ENCODE results near the gene PLEKHF1.
"Not testable (repeated sequence)": the region's sequence is repeated elsewhere in the genome, so short reads cannot be mapped to it uniquely, and the experiment has no call there.

Gene PLEKHF1

DNA sequence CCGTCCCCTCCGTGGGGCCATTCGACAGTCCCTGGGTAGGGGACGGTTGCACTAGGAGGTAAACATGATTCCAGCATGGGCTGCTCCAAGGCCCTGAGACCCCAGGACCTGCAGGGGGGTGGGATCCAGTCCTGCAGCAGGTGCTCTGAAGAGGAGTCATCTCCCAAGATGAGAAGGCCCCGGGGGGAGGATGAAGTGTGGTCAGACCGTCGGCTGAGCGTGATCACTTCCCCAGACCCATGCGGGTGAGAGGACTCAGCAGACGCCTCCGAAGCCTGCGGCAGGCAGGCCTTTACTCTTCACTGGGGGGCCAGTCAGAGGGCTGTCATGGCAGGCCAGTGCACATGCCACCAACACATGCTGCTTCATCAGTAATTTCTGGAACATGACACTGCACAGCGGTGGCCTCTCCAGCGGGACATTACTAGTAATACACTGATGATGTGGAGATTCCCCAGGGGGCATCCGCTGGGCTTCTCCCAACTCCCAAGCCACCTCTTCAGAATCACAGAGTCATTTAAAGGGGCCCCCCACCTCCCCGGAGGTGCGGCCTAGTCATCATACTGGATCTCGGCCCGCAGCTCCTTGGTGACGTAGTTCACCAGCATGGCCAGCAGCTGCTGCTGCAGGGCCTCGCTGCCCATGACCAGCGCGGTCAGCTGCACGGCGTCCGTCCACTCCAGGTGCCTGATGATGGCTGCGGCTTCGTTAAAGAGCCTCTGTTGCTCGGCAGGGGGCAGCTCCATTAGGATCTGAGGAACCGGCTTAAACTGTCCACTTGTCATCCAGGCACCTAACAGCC is 37.1 kb downstream of the PLEKHF1 start:
- DNase-seq, result no peak

DNA sequence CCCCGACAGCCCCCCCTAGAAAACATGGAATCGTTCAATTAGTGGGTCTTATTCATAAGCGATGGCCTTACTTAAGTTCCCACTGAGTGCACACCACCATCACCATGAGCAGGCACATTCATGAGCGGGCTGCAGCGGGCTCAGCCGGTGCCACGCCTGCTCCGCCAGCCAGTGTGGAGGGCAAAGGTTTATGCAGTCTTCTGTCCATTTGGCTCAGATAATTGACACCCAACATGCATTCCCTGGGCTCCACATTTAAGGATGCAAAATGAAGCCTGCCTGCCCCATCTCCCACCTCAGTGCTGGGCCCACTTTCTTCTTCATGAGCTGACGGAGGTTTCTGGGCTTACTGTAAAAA is 37.7 kb downstream of the PLEKHF1 start:
- no peak for DNase-seq

DNA sequence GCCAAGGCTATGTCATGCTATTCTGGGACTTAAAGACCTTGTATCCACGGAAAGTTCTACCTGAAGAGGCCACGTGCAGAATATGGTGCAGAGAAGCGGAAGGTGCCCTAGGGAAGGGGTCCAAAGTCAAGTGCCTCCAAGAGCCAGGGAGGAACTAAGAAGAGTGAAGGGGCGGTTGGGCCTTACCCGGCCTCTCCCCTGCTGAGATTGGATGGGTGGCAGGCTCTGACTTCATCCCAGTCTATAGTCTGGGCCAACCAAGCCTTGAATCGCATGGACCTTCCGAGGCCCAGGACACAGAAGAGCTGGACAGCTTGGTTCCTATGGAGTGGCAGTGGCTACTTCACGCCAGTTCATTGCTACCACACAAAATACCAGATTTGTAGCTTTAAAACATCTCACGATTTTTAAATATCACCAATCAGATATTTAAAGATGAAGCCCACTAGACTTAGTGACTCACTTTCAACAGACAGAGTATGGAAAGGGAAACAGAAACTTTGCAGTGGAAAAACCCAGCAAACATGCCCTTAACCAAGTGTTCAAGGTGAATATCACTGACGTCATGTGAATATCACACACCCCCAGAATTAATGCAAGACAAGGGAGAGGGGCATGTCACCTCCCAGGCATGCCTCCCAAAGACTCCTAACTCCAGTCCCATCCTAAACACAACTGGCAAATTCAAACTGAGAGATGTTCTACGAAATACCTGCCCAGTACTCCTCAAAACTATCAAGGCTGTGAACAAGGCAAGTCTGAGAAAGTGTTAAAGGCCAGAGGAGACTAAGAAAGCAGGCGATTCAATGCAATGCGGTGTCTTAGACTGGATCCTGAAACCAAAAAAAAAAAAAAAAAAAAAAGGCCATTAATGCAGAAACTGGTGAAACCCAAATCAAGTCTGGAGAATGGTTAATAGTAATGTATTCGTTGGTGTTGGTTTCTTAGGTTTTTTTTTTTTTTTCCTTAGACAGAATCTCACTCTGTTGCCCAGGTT is 39.6 kb downstream of the PLEKHF1 start:
- peak in 1 of 5 experiments; percentile 22 for DNase-seq

DNA sequence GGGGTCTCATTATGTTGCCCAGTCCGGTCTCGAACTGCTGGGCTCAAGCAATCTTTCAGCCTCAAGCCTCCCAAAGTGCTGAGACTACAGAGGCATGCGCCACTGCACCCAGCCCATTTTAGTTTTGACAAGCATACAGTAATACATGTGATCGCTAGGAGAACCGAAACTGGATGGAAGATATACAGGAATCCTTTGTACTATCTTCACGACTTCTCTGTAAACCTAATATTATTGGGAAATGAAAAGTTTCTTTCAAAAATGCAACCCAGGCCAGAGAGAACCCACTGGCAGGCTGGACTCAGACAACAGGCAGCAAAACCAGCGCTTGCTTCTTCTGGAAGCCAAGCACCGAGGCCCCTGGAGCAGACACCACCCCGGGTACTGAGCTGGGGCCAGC is 40.4 kb downstream of the PLEKHF1 start:
- no peak for DNase-seq

GRCh38 chr19:29706635-29707034 is 41.4 kb downstream of the PLEKHF1 start:
- no peak for DNase-seq

GRCh38 chr19:29708554-29709439 is 43.5 kb downstream of the PLEKHF1 start:
- DNase-seq, result no peak

DNA sequence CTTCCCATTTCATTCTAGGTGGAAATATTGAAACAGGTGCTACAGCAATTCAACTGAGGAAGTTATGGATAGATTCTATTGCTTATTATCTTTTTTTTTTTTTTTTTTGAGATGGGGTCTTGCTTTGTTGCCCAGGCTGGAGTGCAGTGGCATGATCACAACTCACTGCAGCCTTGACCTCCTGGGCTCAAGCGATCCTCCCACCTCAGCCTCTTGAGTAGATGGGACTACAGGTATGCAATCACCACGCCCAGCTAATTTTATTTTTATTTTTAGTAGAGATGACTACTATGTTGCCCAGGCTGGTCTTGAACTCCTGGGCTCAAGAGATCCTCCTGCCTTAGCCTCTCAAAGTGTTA is 44.2 kb downstream of the PLEKHF1 start:
- DNase-seq, result not testable (repeated sequence)

- peak in 1 of 5 experiments; percentile 45 for DNase-seq
Observed at GRCh38 chr19:29711584-29712132, 46.4 kb downstream of the PLEKHF1 start.

DNA sequence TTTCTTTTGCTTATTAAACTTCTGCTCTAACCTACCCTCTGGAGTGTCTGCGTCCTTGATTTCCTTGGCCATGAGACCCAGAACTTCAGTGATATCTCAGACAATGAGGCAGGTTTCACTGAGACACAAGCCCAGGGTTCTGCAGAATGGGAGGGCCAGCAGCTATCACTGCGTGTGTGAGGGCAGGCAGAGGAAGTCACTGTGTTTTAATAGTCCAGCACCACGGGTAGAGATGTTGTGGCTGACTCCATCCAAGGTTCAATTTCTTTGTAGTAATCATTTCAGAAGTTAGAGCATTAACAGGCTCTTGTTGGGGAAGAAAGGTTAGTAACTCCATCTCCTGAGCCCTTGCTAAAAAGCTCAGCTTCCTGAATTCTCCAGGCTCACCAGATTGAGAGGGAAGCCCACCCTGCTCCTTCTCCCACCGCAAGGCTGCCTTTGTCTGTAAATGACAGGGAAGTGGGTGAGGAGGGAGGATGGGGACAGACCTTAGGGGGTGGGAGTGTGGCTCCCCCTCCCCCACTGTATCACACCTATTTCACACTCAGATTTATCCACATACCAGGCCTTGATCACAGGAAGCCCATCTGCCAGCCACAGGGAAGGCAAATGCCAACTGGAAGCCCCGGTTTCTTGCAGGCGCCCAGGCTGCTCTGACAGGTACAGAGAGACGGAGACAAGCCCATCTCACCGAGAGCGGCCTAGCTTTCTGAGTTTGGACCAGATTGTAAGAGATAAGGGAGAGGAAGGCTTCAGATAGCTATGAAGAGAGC is 47.7 kb downstream of the PLEKHF1 start:
- DNase-seq, result peak in 1 of 5 experiments; percentile 52

- peak in 4 of 5 experiments; percentile 8 to 88 (median 38) for DNase-seq
Observed at GRCh38 chr19:29714371-29714952, 49.2 kb downstream of the PLEKHF1 start.

DNA sequence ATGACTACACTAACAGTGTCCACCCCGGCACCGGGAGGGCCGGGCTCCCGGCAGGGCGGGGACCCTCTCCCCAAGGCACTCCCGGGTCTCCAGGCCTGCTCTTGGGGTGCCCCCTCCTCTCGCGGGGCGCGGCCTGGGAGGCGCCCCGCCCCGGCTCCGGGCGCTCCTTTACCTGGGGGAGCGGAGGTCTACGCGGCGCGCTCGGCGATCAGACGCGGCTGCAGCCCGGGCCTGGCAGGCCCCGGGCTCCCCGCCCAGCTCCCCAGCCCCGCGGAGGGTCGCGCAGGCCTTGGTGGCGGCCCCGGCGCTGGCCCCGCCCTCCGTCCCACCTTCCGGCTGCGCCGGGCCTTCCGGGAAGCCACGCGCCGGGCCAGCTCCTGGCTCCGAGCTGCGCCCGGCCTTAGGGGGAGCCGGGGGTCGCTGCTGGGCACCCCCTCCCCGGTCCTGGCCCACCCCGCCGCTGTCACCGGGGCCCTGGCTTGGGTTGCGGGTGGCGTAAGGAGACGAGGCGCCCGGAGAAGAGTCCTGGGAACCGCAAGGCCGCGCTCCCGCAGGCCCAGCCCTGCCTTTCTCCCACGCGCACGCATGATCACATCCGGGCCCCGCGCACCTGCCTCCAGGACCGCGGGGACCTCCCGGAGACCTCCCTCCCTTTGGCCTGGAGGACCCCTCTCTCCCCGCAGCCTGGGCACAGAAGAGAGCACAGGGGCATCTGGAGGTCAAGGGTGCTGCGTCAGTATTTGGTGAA is 49.9 kb downstream of the PLEKHF1 start, which contains the start of gene C19orf12:
TSS of gene C19orf12 (minus strand) at position 309 of the 748 bp plus-strand sequence. CDS start 6,848 bp downstream, outside the sequence.
- peak; percentile 28 to 75 (median 52) for DNase-seq

DNA sequence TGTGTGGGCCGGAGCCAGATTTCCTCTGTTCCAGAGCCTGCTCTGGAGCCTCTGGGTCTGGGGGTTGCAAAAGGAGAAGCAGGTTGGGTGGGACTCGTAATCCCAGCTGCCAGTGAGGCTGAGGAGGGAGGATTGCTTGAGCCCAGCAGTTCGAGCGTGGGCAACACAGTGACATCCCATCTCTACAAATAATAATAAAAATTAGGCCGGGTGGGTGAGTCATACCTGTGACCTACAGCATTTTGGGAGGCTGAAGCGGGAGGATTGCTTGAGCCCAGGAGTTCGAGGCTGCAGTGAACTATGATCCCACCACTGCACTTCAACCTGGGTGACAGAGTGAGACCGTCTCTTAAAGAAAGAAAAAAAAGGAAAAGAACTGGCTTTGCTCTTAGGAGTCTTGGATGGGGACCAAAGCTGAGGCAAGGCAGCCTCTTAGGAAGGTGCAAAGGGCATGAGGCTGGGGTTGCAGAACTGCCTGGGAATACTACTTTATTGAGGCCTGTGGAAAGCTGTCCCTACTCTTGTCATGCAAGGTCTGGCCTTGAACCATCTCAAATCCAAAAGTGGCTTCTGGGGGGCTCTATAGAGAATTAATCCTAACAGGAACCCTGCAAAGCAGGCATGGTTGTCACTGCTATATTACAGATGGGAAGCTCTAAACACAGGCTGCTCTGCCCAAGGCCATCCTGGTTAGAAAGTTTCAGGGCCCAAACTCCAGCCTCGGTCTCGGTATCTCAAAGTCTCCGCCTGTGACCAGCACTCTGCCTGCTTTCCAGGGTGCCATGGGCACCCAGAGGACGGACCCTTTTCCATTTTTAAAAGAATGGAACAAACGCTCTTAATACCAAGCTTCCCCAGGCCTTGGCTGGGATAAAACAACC is 50.7 kb downstream of the PLEKHF1 start:
- DNase-seq, result no peak

DNA sequence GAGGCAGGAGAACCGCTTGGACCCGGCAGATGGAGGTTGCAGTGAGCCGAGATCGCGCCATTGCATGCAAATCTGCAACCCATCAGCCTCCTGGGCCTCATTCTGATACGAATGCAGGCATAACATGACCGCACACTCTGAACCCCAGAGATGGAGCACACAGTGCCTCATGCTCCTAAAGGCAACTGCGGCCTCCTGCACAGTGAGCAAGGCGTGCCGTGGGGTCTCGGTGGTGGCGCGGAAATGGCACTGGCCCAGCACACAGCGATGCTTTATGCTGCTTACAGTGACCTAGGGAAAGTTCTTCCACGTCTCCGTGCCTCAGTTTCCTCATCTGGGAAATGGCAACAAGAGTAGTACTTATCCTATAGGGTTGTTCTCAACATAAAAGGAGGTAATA is 51.8 kb downstream of the PLEKHF1 start:
- no peak for DNase-seq

GRCh38 chr19:29724102-29724641 is 58.9 kb downstream of the PLEKHF1 start:
- peak in 1 of 5 experiments; percentile 84 for DNase-seq

- DNase-seq, result no peak
Observed at GRCh38 chr19:29724746-29725145, 59.5 kb downstream of the PLEKHF1 start.

Measured in T-helper 2 cell (primary cell).